GM21390 (cell line): ENCODE measurements around the gene PLPP3.
A peak's percentile ranks its signal among the peaks of the same experiment; 100 is the strongest.

Source experiments
- ATAC-seq: cut with Tn5 transposase; IDR thresholded peaks from one replicate; pipeline ENCODE4 v1.9.1; 2021; ENCODE audit not compliant: unreplicated experiment

Gene PLPP3

DNA sequence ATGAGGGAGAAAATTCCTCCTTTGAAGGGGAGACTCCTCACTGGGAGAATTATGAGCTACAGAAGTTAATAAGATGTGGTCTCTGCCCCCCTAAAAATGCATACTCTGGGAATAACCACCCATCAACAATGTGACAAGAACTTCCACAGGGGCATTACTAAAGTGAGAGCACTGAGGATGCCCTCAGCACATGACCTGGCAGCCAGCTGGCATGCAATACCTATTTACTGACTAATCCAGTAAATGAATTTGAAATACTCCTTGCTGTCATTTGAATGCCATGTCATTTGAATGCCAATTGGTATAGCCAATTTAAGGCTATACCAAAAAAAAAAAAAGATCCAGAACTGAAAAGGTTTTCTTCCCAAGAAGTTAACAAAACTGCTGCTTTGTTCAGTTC is 30.8 kb downstream of the PLPP3 start:
- no peak for ATAC-seq

DNA sequence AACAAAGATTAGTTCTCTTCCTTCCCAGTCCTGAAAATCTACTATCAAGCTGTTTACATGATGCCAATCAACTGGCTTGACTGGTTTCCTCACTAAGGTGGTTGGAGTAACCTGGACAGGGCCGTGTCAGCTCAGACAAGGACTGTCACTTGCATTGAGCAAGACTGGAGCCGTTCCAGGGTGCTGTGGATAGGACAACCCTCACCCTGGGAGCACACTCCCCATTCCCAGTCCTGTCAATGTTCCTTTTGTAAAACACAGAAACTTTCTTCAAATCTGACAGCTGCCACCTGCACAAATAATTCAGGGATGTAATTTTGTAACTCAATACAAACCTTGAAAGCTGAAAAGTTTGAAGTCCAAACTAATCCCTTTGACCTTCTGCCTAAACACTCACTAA is 31.4 kb downstream of the PLPP3 start:
- no peak for ATAC-seq

DNA sequence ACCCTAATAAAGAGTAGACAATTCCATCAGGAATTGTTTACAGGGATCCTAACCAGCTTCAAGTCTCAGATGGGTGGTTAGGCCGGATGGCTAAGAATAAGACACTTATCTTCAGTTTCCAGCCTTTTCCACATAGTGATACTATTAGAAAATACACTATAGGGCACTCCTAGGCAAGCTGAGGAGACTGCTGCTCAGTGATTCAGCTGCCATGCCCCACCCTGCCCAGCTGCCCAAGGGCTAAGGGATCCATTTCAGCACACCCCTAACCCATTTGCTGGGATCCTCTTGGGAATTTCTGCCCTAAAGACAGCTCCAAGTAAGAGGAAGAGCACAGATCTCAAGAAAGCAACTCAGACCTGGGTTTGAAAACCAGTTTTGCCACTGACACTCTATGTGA is 31.9 kb downstream of the PLPP3 start:
- no peak for ATAC-seq

DNA sequence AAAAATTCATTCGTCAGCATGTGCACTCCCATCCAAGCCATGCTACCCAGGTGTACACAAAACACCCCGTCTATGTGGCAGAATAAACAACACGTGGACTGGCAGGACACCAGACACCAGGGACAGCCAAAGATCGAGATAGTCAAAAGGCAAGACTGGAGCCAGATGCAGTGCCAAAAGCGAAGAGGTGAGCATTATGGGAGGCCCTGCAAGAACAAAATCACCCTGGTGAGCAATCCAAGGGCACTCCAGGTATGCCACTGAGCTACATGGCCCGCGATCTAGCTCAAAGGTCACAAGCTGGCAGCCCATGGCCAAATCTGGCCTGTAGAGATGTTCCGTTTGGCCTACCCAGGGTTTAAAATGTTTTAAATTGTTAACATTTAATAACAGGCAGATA is 33.7 kb downstream of the PLPP3 start:
- no peak for ATAC-seq

DNA sequence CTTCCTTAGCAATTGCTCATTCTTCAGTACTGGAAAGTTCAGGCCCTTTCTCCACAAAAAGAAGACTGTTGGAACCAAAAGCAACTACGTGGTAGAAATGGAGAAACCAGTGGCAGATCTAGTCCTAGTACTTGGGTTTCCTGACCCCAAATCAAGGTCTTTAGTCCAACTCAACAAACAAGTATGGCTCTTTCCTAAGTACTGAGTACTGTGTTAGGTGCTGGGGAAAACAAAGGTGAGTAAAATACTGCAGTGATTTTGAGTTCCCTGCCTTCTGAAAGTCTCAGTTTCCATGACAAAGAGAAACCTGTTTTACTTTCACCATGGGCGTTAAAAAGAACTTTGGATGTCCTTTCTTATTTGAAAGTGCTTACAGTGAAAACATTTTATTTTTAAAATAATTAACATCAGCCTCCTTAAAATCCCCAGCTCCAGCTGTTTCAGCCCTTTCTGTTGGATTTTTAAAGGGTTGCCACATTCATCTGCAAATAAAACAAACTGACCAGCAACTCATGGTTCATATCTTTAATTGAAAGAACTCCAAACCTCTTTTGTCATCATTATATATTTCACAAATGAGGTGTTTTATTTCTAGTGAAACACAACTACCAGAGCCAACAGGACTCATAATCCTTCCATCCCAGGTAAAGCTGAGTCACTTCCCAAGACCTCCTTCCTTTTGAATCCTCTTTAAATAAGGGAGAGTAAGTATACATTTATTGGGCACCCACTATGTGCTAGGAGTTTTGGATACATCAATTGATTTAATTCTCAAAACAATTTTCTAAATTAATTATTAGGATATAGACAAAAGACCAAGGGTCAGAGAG is 35.4 kb downstream of the PLPP3 start:
- no peak for ATAC-seq

DNA sequence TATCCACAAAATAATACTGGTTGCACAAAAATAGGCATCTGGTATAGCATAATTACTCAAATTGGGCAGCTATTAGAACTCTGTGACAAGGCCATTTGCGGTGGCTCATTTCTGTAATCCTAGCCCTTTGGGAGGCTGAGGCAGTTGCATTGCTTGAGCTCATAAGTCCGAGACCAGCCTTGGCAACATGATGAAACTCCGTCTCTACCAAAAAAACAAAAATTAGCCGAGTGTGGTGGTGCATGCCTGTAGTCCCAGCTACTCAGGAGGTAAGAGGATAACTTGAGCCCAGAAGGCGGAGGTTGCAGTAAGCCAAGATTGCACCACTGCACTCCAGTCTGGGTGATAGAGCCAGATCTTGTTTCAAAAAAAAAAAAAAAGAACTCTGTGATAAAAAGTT is 36.7 kb downstream of the PLPP3 start:
- ATAC-seq: no peak

DNA sequence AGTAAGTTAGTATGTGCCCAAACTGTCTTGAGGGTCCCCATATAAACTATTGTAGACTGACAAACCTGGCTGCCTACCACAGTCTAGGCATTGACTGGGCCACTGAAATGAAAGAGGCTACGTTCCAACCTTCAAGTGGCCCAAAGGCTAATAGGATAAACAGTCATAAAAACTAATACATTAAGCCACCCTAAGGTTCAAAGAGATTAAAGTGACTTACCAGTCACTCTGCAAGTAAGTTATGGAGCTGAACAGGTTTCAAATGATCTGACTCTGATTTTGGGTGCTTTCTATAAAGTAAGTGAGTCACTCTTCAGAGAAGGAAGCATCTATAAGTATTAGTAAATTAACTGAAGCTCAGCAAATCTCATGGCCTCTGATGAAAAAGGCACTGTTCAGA is 38.0 kb downstream of the PLPP3 start:
- ATAC-seq: no peak

DNA sequence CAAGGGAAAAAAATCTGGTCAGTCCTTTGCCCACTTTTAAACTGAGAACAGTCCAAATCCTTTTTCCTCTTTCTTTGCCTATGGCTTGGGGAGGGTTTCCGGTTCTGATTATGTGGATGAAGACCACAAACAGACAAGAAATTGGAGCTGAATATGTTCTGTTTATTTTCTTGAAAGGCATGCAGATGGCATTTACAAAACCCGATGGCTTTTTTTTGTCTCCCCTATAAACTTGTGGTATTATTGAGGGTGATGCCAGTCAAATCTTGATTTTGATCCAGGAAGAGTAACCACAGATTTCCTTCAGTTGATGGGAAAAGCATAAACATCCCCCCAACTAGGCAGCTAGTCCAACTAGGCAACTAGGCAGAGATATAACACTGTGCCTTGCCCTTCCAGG is 38.9 kb downstream of the PLPP3 start:
- ATAC-seq: no peak

DNA sequence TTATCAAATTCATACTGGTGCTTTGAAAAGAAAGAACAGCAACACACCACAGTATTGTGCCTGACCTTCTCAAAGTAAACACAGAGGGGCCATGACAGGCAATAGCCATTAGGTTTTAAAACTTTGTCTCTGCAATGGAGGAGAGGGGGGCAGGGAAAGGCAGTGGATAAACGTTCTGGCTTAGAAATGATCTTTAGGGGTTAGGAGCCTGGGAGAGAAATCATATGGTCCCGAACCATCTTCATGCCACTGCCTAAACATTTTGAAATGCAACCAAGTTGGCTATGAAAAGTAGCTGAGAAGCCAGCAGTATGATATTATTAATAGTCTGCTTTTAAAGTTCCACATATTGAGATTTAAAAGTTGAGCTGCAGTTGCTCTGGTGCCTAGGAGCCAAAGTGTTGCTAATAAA is 39.8 kb downstream of the PLPP3 start:
- no peak for ATAC-seq

DNA sequence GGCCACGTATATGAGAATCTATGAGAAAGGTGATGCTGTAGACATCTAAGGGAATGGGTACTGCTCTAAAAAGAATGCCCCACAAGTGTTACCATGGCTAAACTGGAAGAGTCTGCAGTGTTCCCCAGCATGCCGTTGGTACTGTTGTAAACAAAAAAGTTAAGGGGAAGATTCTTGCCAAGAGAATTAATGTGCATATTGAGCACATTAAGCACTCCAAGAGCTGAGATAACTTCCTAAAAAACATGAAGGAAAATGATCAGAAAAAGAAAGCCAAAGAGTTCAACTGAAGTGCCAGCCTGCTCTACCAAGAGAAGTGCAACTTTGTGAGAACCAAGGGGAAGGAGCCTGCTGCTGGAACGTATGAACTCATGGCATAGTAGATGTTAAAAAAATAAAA is 40.8 kb downstream of the PLPP3 start:
- no peak for ATAC-seq

DNA sequence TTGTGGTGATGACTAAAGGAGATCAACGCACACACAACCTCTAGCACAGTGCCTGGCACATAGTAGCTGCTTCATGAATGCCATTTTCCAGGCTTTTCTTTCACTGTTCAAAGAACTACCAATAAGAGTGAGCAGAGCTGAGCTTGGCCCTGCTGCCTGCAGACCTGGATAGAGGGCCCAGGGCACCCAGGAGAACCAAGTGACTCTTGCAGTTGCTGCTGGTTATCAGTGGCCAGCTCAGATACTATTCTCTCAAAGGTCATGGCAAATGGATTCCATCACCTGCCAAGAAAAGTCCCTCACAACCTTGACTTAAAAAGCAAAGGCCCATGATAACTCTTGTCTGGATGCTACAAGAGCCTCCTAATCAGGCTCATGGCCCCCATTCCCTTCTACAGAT is 41.7 kb downstream of the PLPP3 start:
- ATAC-seq: no peak

DNA sequence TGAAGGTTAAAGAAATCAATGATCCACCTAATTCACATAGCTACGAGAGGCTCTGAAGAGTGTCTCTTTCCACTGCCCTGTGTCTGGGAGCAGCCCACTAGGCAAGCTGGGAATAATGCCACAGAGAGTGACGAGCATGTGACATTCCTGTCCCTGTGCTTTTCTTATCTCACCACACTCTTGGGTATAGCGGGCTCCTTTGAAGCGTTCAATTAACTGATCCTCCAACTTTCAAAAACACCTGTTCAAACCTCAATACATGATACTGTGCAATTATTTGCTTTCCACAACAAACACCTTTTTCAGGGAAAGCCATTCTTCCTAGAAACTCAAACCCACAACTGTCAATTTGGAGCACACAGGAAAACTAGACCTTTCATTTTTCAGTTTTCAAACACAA is 43.4 kb downstream of the PLPP3 start:
- no peak for ATAC-seq

DNA sequence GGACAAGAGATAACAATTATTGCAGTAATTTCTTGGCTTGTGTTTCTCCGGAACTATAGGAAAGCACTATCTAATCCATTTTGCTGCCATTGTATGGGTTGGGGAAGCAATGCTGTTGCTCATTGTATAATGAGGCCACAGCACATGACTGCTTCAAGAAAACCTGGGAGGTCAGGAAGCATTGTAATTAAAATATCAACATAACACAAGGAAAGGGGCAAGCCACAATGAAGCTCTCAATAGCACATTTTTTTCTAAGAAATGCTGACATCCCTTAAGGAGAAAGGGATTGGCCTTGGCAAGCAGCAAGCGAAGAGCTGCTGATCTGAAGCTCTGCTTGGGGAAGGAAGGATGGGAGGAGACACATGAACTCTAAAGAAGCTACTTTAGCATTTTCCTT is 44.0 kb downstream of the PLPP3 start:
- no peak for ATAC-seq

DNA sequence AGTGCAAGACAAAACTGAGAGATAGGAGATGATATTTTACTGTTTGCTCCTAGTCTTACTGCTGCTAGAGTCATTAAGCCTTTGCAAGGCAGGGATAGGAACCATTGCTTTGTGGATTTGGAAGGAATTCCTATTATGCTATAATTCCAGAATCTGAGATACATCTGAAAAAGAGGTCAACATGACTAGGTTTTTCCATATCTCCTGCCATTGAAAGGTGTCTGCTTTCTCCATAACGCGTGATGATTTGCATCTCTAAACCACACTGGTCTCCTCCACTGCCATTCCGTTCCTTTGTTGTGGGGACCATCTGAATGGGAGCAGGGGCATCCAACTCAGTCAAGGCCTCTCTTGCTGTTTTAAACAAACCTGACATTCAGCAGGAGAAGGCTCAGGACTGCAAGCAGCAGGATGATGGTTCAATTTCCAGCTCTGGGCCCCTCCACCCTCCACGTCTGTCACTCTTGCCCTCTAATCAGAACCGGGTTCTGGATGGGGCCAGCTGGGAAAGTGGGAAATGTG is 45.2 kb downstream of the PLPP3 start:
- no peak for ATAC-seq

DNA sequence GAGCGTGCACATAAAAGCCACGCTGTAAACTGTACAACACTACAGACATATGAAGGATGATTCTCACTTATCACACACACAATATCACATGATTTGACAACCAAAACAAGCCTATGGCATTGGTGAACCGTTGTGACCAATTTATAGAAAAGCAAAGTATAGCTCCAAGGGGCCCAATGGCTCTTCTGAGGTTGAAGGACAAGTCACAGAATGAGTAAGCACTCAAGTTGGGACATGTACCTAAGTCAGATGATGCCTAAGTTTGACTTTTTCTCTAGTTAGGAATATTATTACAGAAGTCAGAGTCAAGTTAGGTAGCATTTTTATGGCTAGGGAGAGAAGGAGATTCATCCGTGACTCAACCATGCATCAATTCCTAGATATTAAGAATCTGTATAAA is 45.7 kb downstream of the PLPP3 start:
- ATAC-seq: peak; percentile 59

DNA sequence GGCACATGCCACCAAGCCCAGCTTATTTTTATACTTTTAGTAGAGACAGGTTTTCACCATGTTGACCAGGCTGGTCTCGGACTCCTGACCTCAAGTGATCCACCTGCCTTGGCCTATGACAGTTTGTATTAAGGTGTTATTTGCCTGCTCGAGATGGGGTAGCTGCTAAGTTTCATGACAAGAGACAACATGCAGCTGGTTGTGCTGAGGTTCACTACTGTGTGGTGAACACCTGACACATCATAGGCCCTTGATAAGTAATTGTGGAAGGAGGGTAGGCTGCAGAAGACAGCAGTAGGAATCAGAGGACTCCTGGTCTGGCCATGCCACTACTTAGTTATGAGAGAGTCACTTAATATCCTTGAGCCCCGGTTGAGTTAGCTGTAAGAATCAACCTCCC is 46.2 kb downstream of the PLPP3 start:
- ATAC-seq: peak; percentile 9

DNA sequence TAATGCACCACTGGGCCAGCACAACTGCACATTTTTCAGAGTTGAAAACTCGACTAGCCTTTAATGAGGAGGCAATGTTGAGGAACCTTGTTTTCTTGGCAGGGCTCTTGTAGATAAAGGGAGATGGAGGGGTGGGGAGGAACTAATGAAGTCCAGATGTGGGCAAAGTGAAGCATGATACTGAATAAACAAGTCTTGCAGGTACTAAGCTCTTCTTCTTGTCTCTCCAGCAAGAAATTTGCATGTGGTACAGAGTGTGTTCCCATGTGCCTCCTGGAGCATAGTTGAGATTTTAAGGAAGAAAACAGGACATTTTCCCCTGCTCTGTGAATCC is 47.0 kb downstream of the PLPP3 start:
- ATAC-seq: no peak

DNA sequence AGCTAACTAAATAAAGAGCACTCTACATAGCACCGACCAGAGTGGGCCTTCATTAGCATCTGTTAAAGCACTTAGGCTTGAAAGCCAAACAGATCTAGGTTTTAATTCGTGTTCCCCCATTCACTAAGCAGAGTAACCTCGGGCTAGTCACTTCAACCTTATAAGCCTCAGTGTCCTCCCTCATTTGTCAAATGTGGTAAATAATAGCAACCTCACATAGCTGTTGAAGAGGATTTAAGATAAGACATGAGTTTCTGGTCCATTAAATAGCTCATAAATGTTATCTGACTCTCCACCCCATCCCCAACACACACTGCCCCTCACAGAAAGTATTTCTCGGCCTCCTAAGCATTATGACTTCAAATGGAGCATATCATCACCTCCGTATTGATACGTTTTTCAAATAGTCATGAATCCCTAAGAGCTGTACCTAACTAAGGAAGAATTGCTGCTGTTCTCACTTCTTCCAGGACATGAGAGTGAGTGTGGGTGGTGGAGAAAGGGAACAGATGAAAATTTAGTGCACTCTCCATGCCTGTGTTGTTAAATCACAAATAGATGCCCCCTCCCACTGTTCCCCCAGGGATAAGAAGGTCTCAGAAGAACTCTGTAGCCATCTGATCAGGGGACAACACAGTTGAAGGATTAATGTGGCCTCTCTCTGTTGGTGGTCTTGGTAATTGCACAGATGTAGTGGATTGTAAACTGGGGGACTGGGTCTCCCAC is 47.6 kb downstream of the PLPP3 start:
- ATAC-seq: no peak

DNA sequence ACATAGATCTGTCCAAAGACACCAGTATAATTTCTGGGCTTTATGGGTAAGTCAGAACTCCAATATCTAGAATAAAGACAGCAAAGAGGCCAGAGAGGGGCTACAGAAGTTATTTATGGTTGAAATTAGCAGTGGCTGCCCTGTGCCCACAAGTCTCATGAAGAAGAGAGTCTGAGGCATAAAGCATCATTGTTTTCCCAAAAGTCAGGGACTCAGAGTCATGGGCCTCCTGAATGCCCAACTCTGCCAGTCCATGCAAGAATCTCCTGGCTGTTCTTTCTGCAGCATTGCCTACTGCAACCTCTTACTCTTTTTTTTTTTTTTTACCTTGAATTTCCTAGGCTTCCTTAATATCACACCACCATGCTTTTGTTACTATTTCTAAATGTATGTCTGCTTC is 49.6 kb downstream of the PLPP3 start:
- ATAC-seq: no peak

DNA sequence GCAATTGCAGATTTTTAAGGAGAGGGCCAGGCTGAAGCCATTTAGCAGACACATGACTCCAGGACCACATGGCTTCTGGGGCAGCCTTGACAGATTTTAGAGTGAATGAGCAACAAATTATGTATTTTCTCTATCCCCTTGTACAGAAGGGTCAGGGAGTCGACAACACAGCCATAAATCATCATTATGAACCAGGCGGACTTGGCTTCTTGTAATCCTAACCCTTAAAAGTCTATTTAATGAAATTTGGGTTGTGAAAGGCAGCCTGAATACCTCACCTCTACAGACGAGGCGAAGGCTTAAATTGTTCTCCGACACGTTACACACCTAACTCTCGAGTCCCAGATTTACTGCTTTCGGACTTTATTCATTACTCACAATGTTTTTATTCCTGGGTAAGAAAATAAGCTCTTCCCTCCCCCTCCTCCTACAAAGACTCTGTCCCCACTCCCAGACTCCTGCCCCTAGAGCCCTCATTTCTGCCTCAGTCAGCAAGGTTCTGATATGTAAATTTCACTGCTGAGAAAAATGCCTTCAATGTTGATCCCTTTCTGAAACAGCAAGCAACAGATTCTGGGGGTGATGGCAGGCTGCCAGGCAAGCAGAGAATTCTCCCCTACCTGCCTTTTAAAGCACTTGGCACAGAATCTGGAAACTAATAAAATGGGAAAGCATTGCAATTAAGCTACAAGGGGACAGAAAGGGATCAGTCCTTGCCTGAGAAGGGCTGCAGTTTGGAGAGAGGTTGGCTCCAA is 51.6 kb downstream of the PLPP3 start:
- no peak for ATAC-seq

DNA sequence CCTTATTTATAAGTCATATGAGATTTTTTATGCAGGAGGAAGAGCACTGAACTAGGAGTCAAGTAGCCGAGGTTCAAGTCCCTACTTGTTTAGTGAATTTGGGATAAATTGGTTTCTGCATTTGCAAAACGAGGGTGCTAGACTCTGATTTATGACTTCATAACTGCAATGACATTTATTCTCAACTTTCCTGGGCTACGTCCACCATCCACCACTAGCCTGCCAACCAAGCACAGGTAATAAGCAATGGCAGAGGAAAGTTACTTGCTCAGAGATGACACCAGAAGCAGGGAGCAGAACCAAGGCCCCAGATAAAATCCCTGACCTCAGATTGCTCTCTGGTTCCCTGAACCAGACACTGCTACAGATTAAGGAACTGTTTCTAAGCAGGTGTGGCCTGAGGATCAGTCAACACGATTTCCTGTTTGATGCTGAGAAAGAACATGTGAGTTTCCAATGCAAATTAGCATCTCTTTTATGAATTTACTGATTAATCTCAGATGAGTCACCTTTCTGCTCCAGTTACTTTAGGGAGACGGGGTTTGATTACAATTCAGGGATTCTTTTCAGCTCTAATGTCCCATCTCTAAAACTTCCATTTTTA is 52.7 kb downstream of the PLPP3 start:
- peak; percentile 78 for ATAC-seq
